ENCODE data around the gene CTSW. TPM values are rescaled to one million over a fixed set of nuclear protein-coding genes. Genes with fewer than 3 reads are reported as not detected.

CTSW gene
- polyA plus RNA-seq, 1 donor from 2014 or later = not detected

- no peak overlapping the region for H3K27ac ChIP-seq (ENCODE audit: low read length)
- no peaks in the 10 kb centered on the region for H3K79me2 ChIP-seq (replicated peaks; ENCODE audit: insufficient read depth, low read length)
- no peaks in the 10 kb centered on the region for H3K9me2 ChIP-seq (ENCODE audit: insufficient read depth, low read length)
Measured at GRCh38 chr11:65899356-65900124, 19.9 kb downstream of the CTSW start.

GRCh38 chr11:65900125-65900898 lies 20.7 kb downstream of the CTSW start, which contains the start of gene FOSL1:
TSS of gene FOSL1 (minus strand) at chr11:65900388. CDS start at chr11:65900339, 49 bp downstream.
- no peak within 1 kb of the TSS for H3K9ac ChIP-seq (ENCODE audit: low read length)
- peaks cover 63% of the 10 kb centered on the region for H3K27me3 ChIP-seq (ENCODE audit: insufficient read depth, low read depth, low read length)
- H2AFZ ChIP-seq (ENCODE audit: low read depth, low read length) = no peak within 1 kb of the TSS

More at GRCh38 chr11:65899356-65900124, 19.9 kb downstream of the CTSW start:
- Histone ChIP-seq H2AFZ (ENCODE audit: low read depth, low read length) (no peak overlapping the region), H4K20me1 (ENCODE audit: insufficient read depth) (no peaks in the 10 kb centered on the region), H3K4me3 (ENCODE audit: low read length) (peak overlapping the region; percentile 67), H3F3A (ENCODE audit: insufficient read depth, low read length, poor library complexity, severe bottlenecking) (no peaks in the 10 kb centered on the region), H3K4me2 (ENCODE audit: low read length) (no peak overlapping the region), H3K27me3 (ENCODE audit: insufficient read depth, low read depth, low read length) (peaks cover 63% of the 10 kb centered on the region), H3K36me3 (ENCODE audit: insufficient read depth, low read length) (no peaks in the 10 kb centered on the region), H3K9me3 (ENCODE audit: low read length) (no peaks in the 10 kb centered on the region), H3K9ac (ENCODE audit: low read length) (no peak overlapping the region)
- no peak for TF ChIP-seq SMC3 (conservative IDR thresholded peaks at IDR 0.05; ENCODE audit: poor library complexity)
- TF ChIP-seq, protein P1, sequence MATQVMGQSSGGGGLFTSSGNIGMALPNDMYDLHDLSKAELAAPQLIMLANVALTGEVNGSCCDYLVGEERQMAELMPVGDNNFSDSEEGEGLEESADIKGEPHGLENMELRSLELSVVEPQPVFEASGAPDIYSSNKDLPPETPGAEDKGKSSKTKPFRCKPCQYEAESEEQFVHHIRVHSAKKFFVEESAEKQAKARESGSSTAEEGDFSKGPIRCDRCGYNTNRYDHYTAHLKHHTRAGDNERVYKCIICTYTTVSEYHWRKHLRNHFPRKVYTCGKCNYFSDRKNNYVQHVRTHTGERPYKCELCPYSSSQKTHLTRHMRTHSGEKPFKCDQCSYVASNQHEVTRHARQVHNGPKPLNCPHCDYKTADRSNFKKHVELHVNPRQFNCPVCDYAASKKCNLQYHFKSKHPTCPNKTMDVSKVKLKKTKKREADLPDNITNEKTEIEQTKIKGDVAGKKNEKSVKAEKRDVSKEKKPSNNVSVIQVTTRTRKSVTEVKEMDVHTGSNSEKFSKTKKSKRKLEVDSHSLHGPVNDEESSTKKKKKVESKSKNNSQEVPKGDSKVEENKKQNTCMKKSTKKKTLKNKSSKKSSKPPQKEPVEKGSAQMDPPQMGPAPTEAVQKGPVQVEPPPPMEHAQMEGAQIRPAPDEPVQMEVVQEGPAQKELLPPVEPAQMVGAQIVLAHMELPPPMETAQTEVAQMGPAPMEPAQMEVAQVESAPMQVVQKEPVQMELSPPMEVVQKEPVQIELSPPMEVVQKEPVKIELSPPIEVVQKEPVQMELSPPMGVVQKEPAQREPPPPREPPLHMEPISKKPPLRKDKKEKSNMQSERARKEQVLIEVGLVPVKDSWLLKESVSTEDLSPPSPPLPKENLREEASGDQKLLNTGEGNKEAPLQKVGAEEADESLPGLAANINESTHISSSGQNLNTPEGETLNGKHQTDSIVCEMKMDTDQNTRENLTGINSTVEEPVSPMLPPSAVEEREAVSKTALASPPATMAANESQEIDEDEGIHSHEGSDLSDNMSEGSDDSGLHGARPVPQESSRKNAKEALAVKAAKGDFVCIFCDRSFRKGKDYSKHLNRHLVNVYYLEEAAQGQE (IDR thresholded peaks at IDR 0.05; ENCODE audit: borderline replicate concordance) = no peak
- TF ChIP-seq, protein P2, sequence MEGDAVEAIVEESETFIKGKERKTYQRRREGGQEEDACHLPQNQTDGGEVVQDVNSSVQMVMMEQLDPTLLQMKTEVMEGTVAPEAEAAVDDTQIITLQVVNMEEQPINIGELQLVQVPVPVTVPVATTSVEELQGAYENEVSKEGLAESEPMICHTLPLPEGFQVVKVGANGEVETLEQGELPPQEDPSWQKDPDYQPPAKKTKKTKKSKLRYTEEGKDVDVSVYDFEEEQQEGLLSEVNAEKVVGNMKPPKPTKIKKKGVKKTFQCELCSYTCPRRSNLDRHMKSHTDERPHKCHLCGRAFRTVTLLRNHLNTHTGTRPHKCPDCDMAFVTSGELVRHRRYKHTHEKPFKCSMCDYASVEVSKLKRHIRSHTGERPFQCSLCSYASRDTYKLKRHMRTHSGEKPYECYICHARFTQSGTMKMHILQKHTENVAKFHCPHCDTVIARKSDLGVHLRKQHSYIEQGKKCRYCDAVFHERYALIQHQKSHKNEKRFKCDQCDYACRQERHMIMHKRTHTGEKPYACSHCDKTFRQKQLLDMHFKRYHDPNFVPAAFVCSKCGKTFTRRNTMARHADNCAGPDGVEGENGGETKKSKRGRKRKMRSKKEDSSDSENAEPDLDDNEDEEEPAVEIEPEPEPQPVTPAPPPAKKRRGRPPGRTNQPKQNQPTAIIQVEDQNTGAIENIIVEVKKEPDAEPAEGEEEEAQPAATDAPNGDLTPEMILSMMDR (IDR thresholded peaks at IDR 0.05; ENCODE audit: poor library complexity, severe bottlenecking) = no peak
- no peak for TF ChIP-seq EP300 (conservative IDR thresholded peaks at IDR 0.05; ENCODE audit: poor library complexity, severe bottlenecking)
- peak; percentile 23 for TF ChIP-seq EZH2 (IDR thresholded peaks at IDR 0.05; ENCODE audit: borderline replicate concordance, insufficient read depth, low read length, poor library complexity, severe bottlenecking)
- no peak for TF ChIP-seq RAD21 (conservative IDR thresholded peaks at IDR 0.05)
- no peak for TF ChIP-seq POLR2AphosphoS5 (IDR thresholded peaks at IDR 0.05)

More at GRCh38 chr11:65900125-65900898, 20.7 kb downstream of the CTSW start, which contains the start of gene FOSL1:
- Histone ChIP-seq H3K9me2 (ENCODE audit: insufficient read depth, low read length) (no peaks in the 10 kb centered on the region), H3K9me3 (ENCODE audit: low read length) (no peaks in the 10 kb centered on the region), H3K27ac (ENCODE audit: low read length) (no peak within 1 kb of the TSS), H4K20me1 (ENCODE audit: insufficient read depth) (no peaks in the 10 kb centered on the region), H3K4me2 (ENCODE audit: low read length) (no peak within 1 kb of the TSS), H3K4me3 (ENCODE audit: low read length) (peak within 1 kb of the TSS; percentile 67), H3K79me2 (replicated peaks; ENCODE audit: insufficient read depth, low read length) (no peaks in the 10 kb centered on the region), H3F3A (ENCODE audit: insufficient read depth, low read length, poor library complexity, severe bottlenecking) (no peaks in the 10 kb centered on the region), H3K36me3 (ENCODE audit: insufficient read depth, low read length) (no peaks in the 10 kb centered on the region)
- TF ChIP-seq, protein P2 (IDR thresholded peaks at IDR 0.05; ENCODE audit: poor library complexity, severe bottlenecking) = no peak
- peak; percentile 57 for TF ChIP-seq EZH2 (IDR thresholded peaks at IDR 0.05; ENCODE audit: borderline replicate concordance, insufficient read depth, low read length, poor library complexity, severe bottlenecking)

Measured in neural cell (in vitro differentiated cells).